ENCODE results near the gene HOXC12. TPM values are rescaled to one million over a fixed set of nuclear protein-coding genes. Genes with fewer than 3 reads are reported as not detected.

HOXC12 gene
- polyA plus RNA-seq, 1 of the 3 experiments (the other 2 are of a cell fraction): not detected

DNA sequence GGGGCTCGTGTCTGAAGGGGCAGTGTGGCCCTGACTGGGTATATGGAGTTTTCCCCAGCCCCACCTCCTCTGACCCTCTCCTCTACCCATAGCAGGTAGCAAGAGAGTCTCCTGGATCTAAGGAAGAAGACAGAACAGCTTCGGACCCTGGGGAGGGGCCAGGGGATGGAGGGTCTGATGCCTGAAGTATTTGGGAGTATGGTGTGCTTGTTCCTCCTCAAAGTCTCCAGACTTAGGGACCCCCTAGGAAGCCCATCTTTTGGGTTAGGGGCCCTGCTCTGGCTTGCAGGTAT lies 53.5 kb downstream of the HOXC12 start:
- H3K4me2 ChIP-seq: peak overlapping the region; percentile 76; the same call in 1 of the 2 replicates
- H4K20me1 ChIP-seq (ENCODE audit: insufficient read depth): no peaks in the 10 kb centered on the region
- H2AFZ ChIP-seq (ENCODE audit: low read depth): no peak overlapping the region
- POLR2A ChIA-PET: interaction anchor here (1.8 kb wide), 1 partner anchor 9 kb away, joined by 11 read pairs; no protein-coding TSS in a partner anchor
- CTCF ChIA-PET: interaction anchor here (0.6 to 24.5 kb wide), 11 partner anchors 10 to 360 kb away, joined by 3 to 568 read pairs (median 7); partner anchors contain the start of genes HOXC10, HOXC5, HOXC6 and SMUG1
- no peak overlapping the region for H3K9ac ChIP-seq
- H3K4me3 ChIP-seq (ENCODE audit: low read depth in 2 of 2, low read length in 1 of 2): no peak overlapping the region
- H3K9me3 ChIP-seq: no peaks in the 10 kb centered on the region
- no peaks in the 10 kb centered on the region for H3K27me3 ChIP-seq (ENCODE audit: insufficient read depth)
- H3F3A ChIP-seq (replicated peaks; ENCODE audit: insufficient read depth): peaks cover 8% of the 10 kb centered on the region
- H3K27ac ChIP-seq (ENCODE audit: low read depth in 2 of 2, low read length in 1 of 2): no peak overlapping the region
- no peak for TF ChIP-seq MXI1 (IDR thresholded peaks at IDR 0.05; ENCODE audit: low read depth, low read length)
- H3K9me2 ChIP-seq: no peaks in the 10 kb centered on the region
- H3K4me1 ChIP-seq (ENCODE audit: control insufficient read depth in 1 of 2, insufficient read depth in 2 of 2, low read depth in 1 of 2, low read length in 1 of 2): peaks cover 0 to 20% of the 10 kb centered on the region in 2 experiments; a peak in 1 of 4 replicates
- WGBS (ENCODE audit: low lambda C conversion rate): 83% methylated on average over 2 of the region's 2 CpGs
- no peaks in the 10 kb centered on the region for H3K79me2 ChIP-seq (ENCODE audit: insufficient read depth)
- no peak for DNase-seq
- no peaks in the 10 kb centered on the region for H3K36me3 ChIP-seq (replicated peaks in 1 of 2; ENCODE audit: control insufficient read depth in 1 of 2, insufficient read depth in 2 of 2, low read length in 1 of 2)

Small RNAs within 50 kb of the gene (small RNA-seq; reads per million reads assigned to genes)
- gene AC012531.3 (0 reads per million in 7 experiments), gene AC012531.4 (0 reads per million in 7 experiments), gene MIR196A2 (0 reads per million in 7 experiments), gene RF01905 (0 reads per million in 7 experiments), gene RF01906 (0 reads per million in 7 experiments)

Other genes with a start within 250 kb of the HOXC12 start
- 72.1 and 130 TPM in 2 replicates for gene CALCOCO1, start 227.5 kb upstream of the HOXC12 start, polyA plus RNA-seq (2012; rRNA removed)
- not detected in 2 replicates for gene CISTR, start 202.9 kb upstream of the HOXC12 start, polyA plus RNA-seq (2012; rRNA removed)
- gene HOXC13, start 16.1 kb upstream of the HOXC12 start, polyA plus RNA-seq (2012; rRNA removed): not detected in 2 replicates
- gene HOXC11, start 18.2 kb downstream of the HOXC12 start, polyA plus RNA-seq (2012; rRNA removed): not detected in 2 replicates
- gene HOTAIR, start 20.1 kb downstream of the HOXC12 start, polyA plus RNA-seq (2012; rRNA removed): not detected in 2 replicates
- gene HOXC10, start 30.2 kb downstream of the HOXC12 start, polyA plus RNA-seq (2012; rRNA removed): 0.03 and 0.08 TPM in 2 replicates
- gene HOXC9, start 45.3 kb downstream of the HOXC12 start, polyA plus RNA-seq (2012; rRNA removed): 1.2 and 1.9 TPM in 2 replicates
- gene HOXC8, start 54.1 kb downstream of the HOXC12 start, polyA plus RNA-seq (2012; rRNA removed): 1.7 and 1.8 TPM in 2 replicates
- gene HOXC6, start 73.5 kb downstream of the HOXC12 start, polyA plus RNA-seq (2012; rRNA removed): 6.1 and 9.1 TPM in 2 replicates
- gene HOXC5, start 78.1 kb downstream of the HOXC12 start, polyA plus RNA-seq (2012; rRNA removed): 1.5 and 2.1 TPM in 2 replicates
- 1.6 and 3.7 TPM in 2 replicates for gene HOXC4, start 98.9 kb downstream of the HOXC12 start, polyA plus RNA-seq (2012; rRNA removed)
- gene SMUG1, start 234.1 kb downstream of the HOXC12 start, polyA plus RNA-seq (2012; rRNA removed): 61.3 and 78.4 TPM in 2 replicates